ENCODE measurements around the gene ZNF467. TPM values are rescaled to one million over a fixed set of nuclear protein-coding genes. Genes with fewer than 3 reads are reported as not detected.
A peak's percentile ranks its signal among the peaks of the same experiment; 100 is the strongest.

Gene ZNF467
- total and polyA plus RNA-seq, 8 donors: 3.1 to 16.4 (median 12.2) TPM; not detected in 1

GRCh38 chr7:149729586-149729982 is 43.8 kb downstream of the ZNF467 start:
- H3K4me3 ChIP-seq: no peak overlapping the region
- H3K27me3 ChIP-seq: no peaks in the 10 kb centered on the region
- TF ChIP-seq EP300 (IDR thresholded peaks at IDR 0.05): no peak
- TF ChIP-seq POLR2A (IDR thresholded peaks at IDR 0.05): no peak
- H3K27ac ChIP-seq: peak overlapping the region in 2 of 5 donors; percentile 2 to 71
- WGBS, 5 donors: 76 to 85% (median 79%) methylated on average over 4 to 5 of the region's 5 CpGs
- no peak for DNase-seq
- H3K36me3 ChIP-seq: peaks cover 34 to 100% (median 96%) of the 10 kb centered on the region in 4 donors
- H3K9me3 ChIP-seq: no peaks in the 10 kb centered on the region
- intact Hi-C loops (cut with DNase I; ENCODE audit: low total_unique reads): no loop called here
- H3K4me1 ChIP-seq: peaks cover 0 to 39% (median 21%) of the 10 kb centered on the region in 4 donors

- WGBS, 5 donors: 90 to 93% (median 93%) methylated on average over 16 to 21 of the region's 21 CpGs
- TF ChIP-seq EP300 (IDR thresholded peaks at IDR 0.05) (no peak), CTCF (IDR thresholded peaks at IDR 0.05) (no peak), POLR2AphosphoS5 (IDR thresholded peaks at IDR 0.05) (no peak), POLR2A (IDR thresholded peaks at IDR 0.05) (no peak)
- intact Hi-C loops (cut with DNase I; ENCODE audit: low total_unique reads): no loop called here
- Histone ChIP-seq H3K4me1 (peaks cover 0 to 31% (median 13%) of the 10 kb centered on the region in 4 donors), H3K27ac (peak overlapping the region in 1 of 5 donors; percentile 71), H3K9me3 (no peaks in the 10 kb centered on the region), H3K27me3 (no peaks in the 10 kb centered on the region), H3K4me3 (no peak overlapping the region), H3K36me3 (peaks cover 42 to 100% (median 100%) of the 10 kb centered on the region in 4 donors)
- no peak for DNase-seq
Observed at GRCh38 chr7:149728491-149729375, 44.7 kb downstream of the ZNF467 start.

GRCh38 chr7:149727899-149728476 is 45.4 kb downstream of the ZNF467 start:
- intact Hi-C loops (cut with DNase I; ENCODE audit: low total_unique reads): no loop called here
- H3K9me3 ChIP-seq: no peaks in the 10 kb centered on the region
- peaks cover 0 to 29% (median 13%) of the 10 kb centered on the region in 4 donors for H3K4me1 ChIP-seq
- H3K27me3 ChIP-seq: no peaks in the 10 kb centered on the region
- peaks cover 48 to 100% (median 100%) of the 10 kb centered on the region in 4 donors for H3K36me3 ChIP-seq
- WGBS, 5 donors: 82 to 88% (median 84%) methylated on average over 12 of the region's 12 CpGs
- no peak for DNase-seq
- H3K27ac ChIP-seq: peak overlapping the region in 1 of 5 donors; percentile 32
- H3K4me3 ChIP-seq: no peak overlapping the region
- TF ChIP-seq POLR2A (IDR thresholded peaks at IDR 0.05): no peak

- Histone ChIP-seq H3K36me3 (peaks cover 55 to 100% (median 100%) of the 10 kb centered on the region in 4 donors), H3K27ac (peak overlapping the region in 1 of 5 donors; percentile 32), H3K27me3 (no peaks in the 10 kb centered on the region), H3K4me3 (no peak overlapping the region), H3K9me3 (no peaks in the 10 kb centered on the region), H3K4me1 (peaks cover 0 to 28% (median 12%) of the 10 kb centered on the region in 4 donors)
- TF ChIP-seq CTCF (IDR thresholded peaks at IDR 0.05) (no peak), POLR2AphosphoS5 (IDR thresholded peaks at IDR 0.05) (no peak), EP300 (IDR thresholded peaks at IDR 0.05) (no peak), POLR2A (IDR thresholded peaks at IDR 0.05) (no peak)
- intact Hi-C loops (cut with DNase I; ENCODE audit: low total_unique reads): no loop called here
- WGBS, 5 donors: 71 to 77% (median 74%) methylated on average over 12 to 13 of the region's 13 CpGs
- DNase-seq: no peak
Observed at GRCh38 chr7:149727053-149727898, 46.1 kb downstream of the ZNF467 start.

- peak overlapping the region in 1 of 5 donors; percentile 32 for H3K27ac ChIP-seq
- 80 to 92% (median 84%) methylated on average over 4 to 6 of the region's 6 CpGs for WGBS, 5 donors
- no peak overlapping the region for H3K4me3 ChIP-seq
- DNase-seq: no peak
- peaks cover 0 to 26% (median 8%) of the 10 kb centered on the region in 4 donors for H3K4me1 ChIP-seq
- H3K27me3 ChIP-seq: no peaks in the 10 kb centered on the region
- intact Hi-C loops (cut with DNase I; ENCODE audit: low total_unique reads): no loop called here
- H3K36me3 ChIP-seq: peaks cover 63 to 100% (median 100%) of the 10 kb centered on the region in 4 donors
- no peaks in the 10 kb centered on the region for H3K9me3 ChIP-seq
- no peak for TF ChIP-seq EP300 (IDR thresholded peaks at IDR 0.05)
- no peak for TF ChIP-seq POLR2AphosphoS5 (IDR thresholded peaks at IDR 0.05)
- TF ChIP-seq POLR2A (IDR thresholded peaks at IDR 0.05): no peak
- TF ChIP-seq CTCF (IDR thresholded peaks at IDR 0.05): no peak
Observed at GRCh38 chr7:149725916-149726315, 47.5 kb downstream of the ZNF467 start.
